Tongue (tissue), 2 donors: Measurements from ENCODE around the gene SECISBP2. TPM values are rescaled to one million over a fixed set of nuclear protein-coding genes. Genes with fewer than 3 reads are reported as not detected.

Experiments used
- DNase-seq: peaks from one replicate; pipeline ENCODE4 v3.0.0-alpha.2; 2015
- total RNA-seq: library from RNA; depleted of rRNA; stranded (reverse); fragments of >200 nt; gene quantifications from one replicate; pipeline ENCODE4 v1.2.3, GENCODE V29; 2014

Gene SECISBP2
- total RNA-seq, 1 donor from 2014 or later = 50.0 TPM

GRCh38 chr9:89350988-89351557, 32.8 kb downstream of the SECISBP2 start:
- no peak for DNase-seq

DNA sequence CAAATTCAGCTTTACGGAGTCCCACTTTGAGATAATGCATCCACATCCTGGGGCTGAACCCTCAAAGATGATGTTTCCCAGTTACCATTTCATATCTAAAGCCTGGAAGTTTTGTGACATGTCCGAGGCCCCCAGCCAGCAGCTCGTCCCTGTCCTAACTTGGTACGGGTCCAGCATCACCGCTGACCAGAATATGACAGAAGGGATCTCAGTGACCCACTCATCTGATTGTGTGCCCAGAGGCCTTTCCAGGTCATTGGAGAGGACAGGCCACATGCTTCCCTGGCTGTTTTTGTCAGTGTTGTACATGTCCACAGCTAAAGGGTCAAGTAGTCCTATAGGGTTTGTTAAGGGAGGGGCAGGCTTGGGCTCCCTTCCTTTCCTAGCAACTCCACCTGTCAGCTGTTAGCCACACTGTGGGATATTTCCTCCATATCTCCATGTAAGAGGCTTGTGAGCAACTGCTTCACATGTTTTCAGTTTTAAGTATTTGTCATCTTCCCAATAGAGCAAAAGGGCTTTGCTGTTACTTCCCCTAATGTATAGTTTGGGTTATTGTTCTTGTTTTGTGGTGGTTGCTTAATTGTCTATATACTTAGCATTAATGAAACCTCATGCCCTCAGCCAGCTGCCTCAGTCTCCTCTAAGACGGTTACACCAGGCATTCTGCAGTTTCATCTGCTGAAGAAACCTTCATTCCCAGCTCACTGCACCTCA, 33.4 kb downstream of the SECISBP2 start:
- no peak for DNase-seq

DNA sequence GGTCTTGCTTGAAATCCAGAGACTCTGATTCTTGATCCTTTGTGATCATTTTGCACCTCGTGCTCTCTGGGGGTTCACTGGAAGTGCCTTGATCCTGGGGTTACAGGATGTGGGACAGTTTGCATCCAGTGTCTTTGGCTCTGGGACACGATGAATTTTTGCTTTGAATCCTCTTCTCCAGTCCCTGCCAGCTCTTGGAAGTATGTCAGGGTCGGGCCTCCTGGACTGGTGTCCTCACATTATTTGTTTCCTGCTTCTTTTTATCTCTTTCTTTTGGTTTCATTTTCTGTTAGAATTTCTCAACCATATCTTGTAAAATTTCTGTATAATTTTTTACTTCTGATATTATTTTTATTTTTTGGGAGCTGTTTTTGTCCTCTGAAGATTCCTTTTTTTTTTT, 34.2 kb downstream of the SECISBP2 start:
- no peak for DNase-seq

GRCh38 chr9:89352874-89353649, 34.8 kb downstream of the SECISBP2 start:
- no peak for DNase-seq

DNA sequence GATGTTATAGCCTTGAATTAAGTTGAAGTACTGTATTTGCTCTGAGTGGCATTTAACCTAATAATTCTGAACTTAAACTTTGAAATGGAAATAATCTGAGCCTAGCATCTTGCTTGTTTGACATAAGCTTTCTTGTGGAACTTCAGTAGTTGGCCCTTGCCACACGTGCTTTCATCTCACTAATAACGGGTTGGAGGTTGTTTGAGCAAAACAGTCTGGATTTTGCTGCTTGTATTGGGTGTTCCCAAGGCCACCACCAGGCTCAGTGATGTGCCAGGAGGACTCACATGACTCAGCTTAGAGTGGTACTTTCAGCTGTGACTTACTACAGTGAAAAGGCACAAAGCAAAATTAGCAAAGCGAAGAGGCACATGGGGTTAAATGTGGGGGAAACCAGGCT, 35.7 kb downstream of the SECISBP2 start:
- no peak for DNase-seq

DNA sequence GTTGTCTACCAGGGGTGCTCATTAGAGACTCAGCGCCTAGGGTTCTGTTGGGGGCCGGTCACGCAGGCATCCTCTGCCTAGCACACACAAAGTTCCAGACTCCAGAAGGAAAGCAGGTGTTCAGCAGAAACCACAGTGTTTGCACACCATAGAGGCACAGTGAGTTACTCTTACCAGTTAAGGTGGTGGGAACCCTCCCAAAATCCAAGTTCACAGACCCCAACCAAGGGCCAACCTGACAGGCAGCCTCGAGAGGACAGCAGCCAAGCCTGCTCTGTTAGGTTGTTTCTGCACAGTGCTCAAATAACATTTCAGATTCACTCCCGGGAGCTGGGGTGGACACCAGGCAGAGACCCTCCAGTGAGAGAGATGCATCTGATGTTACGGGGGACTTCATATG, 36.2 kb downstream of the SECISBP2 start:
- DNase-seq = no peak

DNA sequence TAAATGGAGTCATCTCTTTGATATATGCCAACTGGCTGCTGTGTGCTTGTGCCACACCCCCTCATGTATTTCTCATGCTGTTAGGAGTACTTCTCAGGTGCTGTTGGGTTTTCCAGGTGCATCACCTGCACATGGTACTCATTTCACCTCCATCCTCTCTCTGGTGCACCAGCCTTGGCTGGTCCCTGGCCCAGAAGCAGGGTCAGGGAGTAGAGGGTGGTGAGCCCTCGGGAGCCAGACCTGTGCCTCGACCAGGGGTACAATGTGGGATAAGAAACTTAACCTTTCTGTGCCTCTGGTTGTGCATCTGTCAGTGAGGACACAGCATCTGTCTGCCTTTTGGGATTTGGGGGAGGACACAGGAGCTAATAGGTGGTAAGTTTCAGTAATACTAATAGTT, 38.5 kb downstream of the SECISBP2 start:
- DNase-seq = no peak

DNA sequence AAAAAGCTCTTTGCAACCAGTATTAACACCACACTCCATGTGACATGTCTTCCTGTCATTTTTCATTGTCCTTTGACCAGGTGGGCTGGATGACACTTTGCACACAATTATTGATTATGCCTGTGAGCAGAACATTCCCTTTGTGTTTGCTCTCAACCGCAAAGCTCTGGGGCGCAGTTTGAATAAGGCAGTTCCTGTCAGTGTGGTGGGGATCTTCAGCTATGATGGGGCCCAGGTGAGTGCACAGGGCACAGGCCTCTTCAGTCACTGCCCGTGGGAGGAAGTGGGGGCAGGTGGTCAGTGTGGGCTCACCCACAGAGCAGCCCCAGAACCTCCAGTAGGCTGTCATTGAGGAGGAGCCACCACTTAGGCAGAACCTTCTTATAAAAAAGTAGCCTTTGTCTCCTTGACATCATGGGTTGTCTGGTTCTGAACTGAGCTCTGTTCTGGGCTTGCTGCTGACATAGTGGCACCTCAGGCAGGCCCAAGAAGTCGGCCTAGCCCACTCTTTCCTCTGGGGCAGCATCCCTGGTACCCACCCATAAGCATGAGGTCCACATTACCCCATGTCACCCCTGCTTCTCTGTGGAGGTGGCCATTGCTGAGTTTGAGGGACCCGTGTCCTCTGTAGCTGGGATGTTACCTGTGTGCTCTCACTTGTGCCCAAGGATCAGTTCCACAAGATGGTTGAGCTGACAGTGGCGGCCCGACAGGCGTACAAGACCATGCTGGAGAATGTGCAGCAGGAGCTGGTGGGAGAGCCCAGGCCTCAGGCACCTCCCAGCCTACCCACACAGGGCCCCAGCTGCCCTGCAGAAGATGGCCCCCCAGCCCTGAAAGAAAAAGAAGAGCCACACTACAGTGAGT, 39.3 kb downstream of the SECISBP2 start:
- DNase-seq = no peak

DNA sequence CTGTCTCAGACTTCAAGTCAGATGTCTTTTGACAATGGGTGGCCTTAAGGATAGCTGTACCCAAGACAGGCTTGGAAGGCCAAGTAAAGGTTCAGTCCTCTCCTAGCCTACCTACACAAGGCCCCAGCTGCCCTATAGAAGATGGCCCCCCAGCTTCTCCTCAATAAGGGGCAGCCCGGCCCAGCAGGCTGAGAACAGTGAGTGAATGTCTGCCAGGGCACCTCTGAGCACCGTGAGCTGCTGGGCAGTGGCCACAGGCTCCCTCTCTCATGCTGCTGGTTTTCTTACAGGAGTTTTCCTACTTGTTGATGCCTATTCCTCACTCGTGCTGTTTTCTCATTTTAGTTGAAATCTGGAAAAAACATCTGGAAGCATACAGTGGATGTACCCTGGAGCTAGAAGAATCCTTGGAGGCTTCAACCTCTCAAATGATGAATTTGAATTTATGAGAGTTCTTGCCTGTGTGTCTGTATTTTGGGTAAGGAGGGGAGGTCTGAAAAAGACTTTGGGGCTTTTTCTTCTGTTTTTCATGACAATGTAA, 40.1 kb downstream of the SECISBP2 start:
- no peak for DNase-seq

DNA sequence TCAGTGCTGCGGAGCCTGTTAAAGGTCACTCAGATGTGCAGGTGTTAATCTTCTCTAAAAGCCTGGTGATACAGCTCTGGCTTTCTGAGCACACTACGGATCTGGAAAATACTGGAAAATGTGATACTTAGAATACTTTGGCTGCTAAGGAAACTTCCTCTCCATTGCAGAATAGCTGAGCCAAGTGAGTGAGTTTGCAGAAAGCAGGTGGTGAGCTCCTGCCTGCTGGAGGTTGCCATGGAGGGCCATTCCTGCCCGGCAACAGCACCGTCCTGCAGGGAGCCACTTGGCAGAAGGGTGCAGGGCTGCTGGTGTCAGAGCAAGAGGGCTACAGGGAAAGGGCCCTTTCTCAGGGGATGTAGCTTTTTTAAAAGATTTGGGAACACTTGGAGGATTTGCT, 40.7 kb downstream of the SECISBP2 start:
- peak; percentile 48 for DNase-seq

- peak; percentile 73 for DNase-seq
Observed at GRCh38 chr9:89359751-89360261, 41.5 kb downstream of the SECISBP2 start.

DNA sequence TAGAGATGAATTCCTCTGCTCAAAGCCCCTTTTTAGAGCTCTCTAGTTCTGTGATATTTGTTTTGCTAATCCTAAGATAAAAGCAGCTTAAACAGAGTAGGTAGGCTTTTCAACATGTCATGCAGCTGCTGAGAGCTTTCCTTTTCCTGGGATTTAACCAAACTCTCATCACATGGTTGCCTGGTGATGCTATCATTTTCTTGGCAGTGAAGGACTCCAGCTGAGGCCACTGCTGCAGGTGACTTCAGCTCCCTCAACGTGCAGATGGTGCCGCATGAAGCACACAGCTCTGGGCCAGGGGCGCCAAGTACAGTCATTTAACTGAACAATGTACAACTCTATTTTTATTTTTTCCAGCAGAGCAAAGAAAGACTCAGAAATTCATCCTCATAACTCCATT, 42.2 kb downstream of the SECISBP2 start:
- DNase-seq = peak; percentile 84

GRCh38 chr9:89361031-89361430, 42.7 kb downstream of the SECISBP2 start:
- no peak for DNase-seq

- DNase-seq = no peak
Observed at GRCh38 chr9:89361816-89362646, 43.7 kb downstream of the SECISBP2 start.

GRCh38 chr9:89362647-89363310, 44.5 kb downstream of the SECISBP2 start:
- no peak for DNase-seq

DNA sequence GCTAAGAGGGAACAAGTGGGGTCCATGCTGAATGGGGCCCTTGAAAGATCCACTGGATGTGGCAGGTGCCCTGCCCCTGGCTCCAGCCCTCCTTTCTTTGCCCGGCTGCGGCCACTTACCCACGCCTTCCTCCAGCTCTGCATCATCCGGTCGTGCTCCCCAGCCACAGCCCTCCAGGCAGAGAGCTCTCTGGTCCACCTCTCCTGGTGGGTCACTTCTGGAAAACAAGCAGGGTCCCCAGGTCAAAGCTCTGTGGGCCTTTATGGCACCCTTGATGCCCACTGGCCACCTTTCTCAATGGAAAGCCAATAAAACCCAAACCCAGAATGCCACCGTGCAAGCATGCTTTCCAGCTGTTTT, 45.0 kb downstream of the SECISBP2 start:
- DNase-seq = no peak

DNA sequence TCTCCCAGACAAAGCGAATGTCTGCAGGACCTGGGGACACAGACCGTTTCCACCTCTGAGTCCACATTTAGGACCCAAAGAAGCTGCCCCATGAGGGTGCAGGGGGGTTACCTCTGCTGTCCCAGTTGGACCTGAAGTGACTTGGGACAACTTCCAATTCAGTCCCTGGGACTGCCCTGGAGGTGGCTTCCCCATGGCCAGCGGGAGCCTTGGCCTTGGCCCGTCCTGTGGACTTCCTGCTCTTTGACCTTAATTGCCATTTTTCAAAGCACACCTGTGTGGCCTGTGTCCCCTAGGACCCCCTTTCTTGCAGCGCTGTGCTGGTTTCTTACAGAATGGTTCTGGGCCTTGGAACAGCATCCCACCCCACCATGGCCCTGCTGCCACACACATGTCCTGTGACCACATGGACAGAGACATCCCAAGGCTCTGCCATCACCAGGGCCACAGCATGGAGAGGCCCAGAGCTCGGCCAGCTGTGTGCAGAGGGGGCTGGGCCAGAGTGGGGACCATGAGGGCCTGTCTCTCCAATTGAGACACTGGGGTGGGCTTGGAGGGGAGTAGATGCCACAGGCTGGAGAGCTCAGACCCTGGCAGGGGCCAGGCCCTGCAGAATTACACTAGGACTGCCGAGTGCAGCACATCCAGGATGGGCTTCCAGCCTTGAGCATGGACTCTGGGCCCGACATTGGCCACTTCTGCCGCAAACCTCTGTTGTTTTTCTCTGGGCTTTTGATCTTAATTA, 45.8 kb downstream of the SECISBP2 start:
- no peak for DNase-seq

DNA sequence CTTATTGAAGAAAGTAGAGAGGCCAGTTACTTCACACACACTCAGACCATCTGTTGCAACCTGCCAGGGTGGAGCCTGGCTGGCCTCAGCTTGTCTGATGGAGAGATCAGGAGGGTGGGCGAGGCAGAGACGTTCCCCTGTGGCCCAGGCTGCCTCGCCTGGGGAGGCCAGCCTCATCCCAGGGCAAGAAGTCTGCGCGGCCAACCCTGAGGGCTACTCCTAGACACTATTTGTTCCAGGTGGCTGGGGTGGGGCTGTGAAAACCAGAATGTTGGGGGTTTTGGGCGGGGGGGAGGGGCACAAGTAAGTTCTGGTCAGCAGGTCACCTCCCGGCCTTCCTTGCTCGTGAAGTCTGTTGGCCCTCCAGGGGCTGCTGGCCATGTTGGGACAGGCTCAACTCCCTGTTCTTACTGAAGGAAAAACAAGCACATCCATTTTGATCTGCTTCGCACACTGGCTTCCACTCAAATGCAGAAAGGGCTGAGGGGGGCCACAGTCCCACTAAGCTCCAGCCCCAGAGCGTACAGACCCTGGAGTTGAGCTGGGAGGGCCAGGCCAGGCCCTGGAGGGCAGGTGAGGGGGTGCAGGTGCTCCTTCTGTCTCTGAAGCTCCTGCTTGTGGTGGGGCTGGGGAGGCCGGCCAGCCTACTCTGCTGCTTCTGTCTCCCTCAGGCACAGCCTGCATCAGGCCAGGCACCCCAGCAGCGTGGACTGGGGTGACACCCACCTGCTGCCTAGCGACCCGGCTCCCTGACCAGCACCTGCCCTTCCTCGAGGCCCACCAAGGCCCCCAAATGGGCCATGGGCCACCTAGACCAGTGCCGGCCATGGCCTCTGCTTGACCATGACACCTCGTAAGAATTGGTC, 46.6 kb downstream of the SECISBP2 start:
- DNase-seq = no peak

DNA sequence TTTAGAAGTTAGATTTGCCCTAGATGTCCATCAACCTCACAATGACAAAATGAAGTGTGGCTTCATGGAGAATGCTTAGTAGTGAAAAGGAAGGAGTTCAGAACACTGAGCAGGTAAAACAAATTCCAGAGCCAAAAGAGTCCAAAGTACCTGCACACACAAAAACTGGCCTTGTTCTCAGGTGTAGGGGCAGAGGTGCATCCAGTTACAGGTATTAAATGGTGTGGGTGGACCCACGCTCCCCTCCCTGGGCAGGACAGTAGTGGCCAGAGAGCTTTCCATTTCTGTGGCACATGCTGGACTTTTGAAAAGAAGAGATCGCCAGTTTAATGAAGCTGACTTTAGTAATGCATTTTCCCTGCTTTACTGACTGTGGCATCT, 47.2 kb downstream of the SECISBP2 start:
- no peak for DNase-seq
